Measurements from ENCODE around the gene AAGAB.
A peak's percentile ranks its signal among the peaks of the same experiment; 100 is the strongest.

The AAGAB gene

GRCh38 chr15:67173786-67174185 is 80.7 kb downstream of the AAGAB start (continued):
- TF ChIP-seq ZNF623 (tag by site-specific recombination; IDR thresholded peaks at IDR 0.05): no peak

GRCh38 chr15:67173005-67173404 is 81.5 kb downstream of the AAGAB start:
- no peaks in the 10 kb centered on the region for H3K9me3 ChIP-seq (ENCODE audit: control insufficient read depth, insufficient read depth, low read depth, low read length)
- peaks cover 2% of the 10 kb centered on the region; the same call in 1 of the 2 replicates for H3K4me1 ChIP-seq (ENCODE audit: control insufficient read depth, insufficient read depth, low read length)
- TF ChIP-seq ZNF146 (tag by site-specific recombination; IDR thresholded peaks at IDR 0.05) (0 out of 2 replicates have a peak, but pooled peaks have one; percentile 20), ZNF677 (tag by site-specific recombination; IDR thresholded peaks at IDR 0.05) (no peak)
- no peak overlapping the region for H3K4me3 ChIP-seq (ENCODE audit: low read depth, low read length)
- H3K36me3 ChIP-seq (ENCODE audit: control insufficient read depth in 2 of 2, insufficient read depth in 1 of 2, low read length in 2 of 2): peaks cover 4 to 60% of the 10 kb centered on the region in 2 experiments
- ChIA-PET CTCF (interaction anchor here (0.6 to 0.7 kb wide), 2 partner anchors 125 to 227 kb away, joined by 3 read pairs; no protein-coding TSS in a partner anchor), POLR2A (no interaction called here)
- H3K27ac ChIP-seq (ENCODE audit: extremely low read depth, low read depth, low read length): no peak overlapping the region

- CTCF ChIA-PET: interaction anchor here (0.6 kb wide), 1 partner anchor 125 kb away, joined by 3 read pairs; no protein-coding TSS in a partner anchor
- H3K36me3 ChIP-seq (ENCODE audit: control insufficient read depth in 2 of 2, insufficient read depth in 1 of 2, low read length in 2 of 2): peaks cover 4 to 67% of the 10 kb centered on the region in 2 experiments
- H3K4me3 ChIP-seq (ENCODE audit: low read depth, low read length): no peak overlapping the region
- H3K9me3 ChIP-seq (ENCODE audit: control insufficient read depth, insufficient read depth, low read depth, low read length): no peaks in the 10 kb centered on the region
- no peak for TF ChIP-seq ZNF416 (tag by site-specific recombination; IDR thresholded peaks at IDR 0.05)
- TF ChIP-seq KLF17 (tag by site-specific recombination; IDR thresholded peaks at IDR 0.05): no peak
- TF ChIP-seq ZBTB6 (tag by site-specific recombination; IDR thresholded peaks at IDR 0.05): no peak
- TF ChIP-seq GLIS1 (tag by site-specific recombination; IDR thresholded peaks at IDR 0.05): no peak
- TF ChIP-seq ZNF138 (tag by site-specific recombination; IDR thresholded peaks at IDR 0.05; ENCODE audit: borderline replicate concordance): no peak
- TF ChIP-seq ZNF747 (tag by site-specific recombination; IDR thresholded peaks at IDR 0.05): no peak
- TF ChIP-seq PATZ1 (tag by site-specific recombination; IDR thresholded peaks at IDR 0.05): no peak
- no peak for TF ChIP-seq REPIN1 (tag by site-specific recombination; IDR thresholded peaks at IDR 0.05; ENCODE audit: low read depth)
- no peak for TF ChIP-seq ZSCAN30 (tag by site-specific recombination; IDR thresholded peaks at IDR 0.05)
- no peak for TF ChIP-seq ZNF362 (tag by site-specific recombination; IDR thresholded peaks at IDR 0.05)
- no peak for TF ChIP-seq ZNF660 (tag by site-specific recombination; IDR thresholded peaks at IDR 0.05)
- TF ChIP-seq ZNF423 (tag by site-specific recombination; IDR thresholded peaks at IDR 0.05): no peak
- no peak for TF ChIP-seq ZBTB20 (tag by site-specific recombination; IDR thresholded peaks at IDR 0.05)
- H3K27ac ChIP-seq (ENCODE audit: extremely low read depth, low read depth, low read length): no peak overlapping the region
- POLR2A ChIA-PET: no interaction called here
- H3K4me1 ChIP-seq (ENCODE audit: control insufficient read depth, insufficient read depth, low read length): peaks cover 2% of the 10 kb centered on the region; the same call in 1 of the 2 replicates
These were observed 82.3 kb downstream of the AAGAB start for GRCh38 chr15:67172172-67172571.
